Panc1 (cell line): ENCODE results near the gene FA2H.

Experiments used
- CTCF ChIP-seq: fragments of 450-650 bp; IDR thresholded peaks from 2 replicates; pipeline ENCODE4 v1.5.1; 2017; ENCODE audit warnings: mild to moderate bottlenecking
- POLR2AphosphoS5 ChIP-seq: IDR thresholded peaks from 2 replicates; pipeline ENCODE4 v1.6.1; 2012; ENCODE audit warnings: mild to moderate bottlenecking, low read depth, low read length, moderate library complexity
- TCF7L2 ChIP-seq: IDR thresholded peaks from 2 replicates; pipeline ENCODE4 v1.6.1; 2011; ENCODE audit warnings: mild to moderate bottlenecking, low read depth, low read length, inconsistent platforms

- TF ChIP-seq CTCF = no peak
- TF ChIP-seq TCF7L2 = no peak
- TF ChIP-seq POLR2AphosphoS5 = no peak
Observed at GRCh38 chr16:74817851-74818250, 43.2 kb upstream of the FA2H start.
